A549 (cell line): ENCODE results near the gene DCHS2. TPM values are rescaled to one million over a fixed set of nuclear protein-coding genes. Genes with fewer than 3 reads are reported as not detected.

Experiments
- ATAC-seq, 2 experiments: fragments of 200-7000 bp in 1 of 2; fragments of >200 bp in 1 of 2; cut with Nextera tagmentation in 1 of 2; cut with Tn5 transposase in 1 of 2; 3 replicates each; pipeline versions ENCODE4 v1.8.0 to v1.9.1; 2018 to 2020; ENCODE audit warnings: mild to moderate bottlenecking in 1 of 2, moderate library complexity in 1 of 2
- CTCF ChIA-PET: fragments of 300-600 bp; sonication (Branson Sonifier 250); formaldehyde crosslinking; extraction: SDS; loops from one replicate; lab custom pipeline; 2021; ENCODE audit warnings: antibody characterized with exemption, inconsistent platforms; lab: Yijun Ruan, JAX
- POLR2A ChIA-PET: fragments of 350-600 bp; formaldehyde crosslinking; extraction: SDS; loops from one replicate; lab custom pipeline; 2021; ENCODE audit warnings: antibody characterized with exemption, inconsistent platforms; lab: Yijun Ruan, JAX
- DNase-seq, 2 experiments: peaks; one replicate each; pipeline versions ENCODE4 v3.0.0 to v3.0.0-alpha.2; 2011 to 2016; ENCODE audit warnings: low read depth in 1 of 2, low spot score in 1 of 2
- FAIRE-seq: peaks from 2 replicates; lab custom pipeline; 2011; peaks lifted over from hg19 to GRCh38; lab: Jason Lieb, UNC
- H3K27ac ChIP-seq, 2 experiments: fragments of >200 bp; sonication (Bioruptor Twin); formaldehyde crosslinking; 3 replicates each; pipeline ENCODE4 v1.5.1; 2016 to 2017
- H3K4me1 ChIP-seq: fragments of >200 bp; sonication (Bioruptor Twin); formaldehyde crosslinking; 3 replicates; pipeline ENCODE4 v1.6.1; 2016
- H3K4me2 ChIP-seq: fragments of >200 bp; sonication (Bioruptor Twin); formaldehyde crosslinking; 3 replicates; pipeline ENCODE4 v1.6.1; 2016
- H3K4me3 ChIP-seq: fragments of >200 bp; sonication (Bioruptor Twin); formaldehyde crosslinking; 3 replicates; pipeline ENCODE4 v1.5.1; 2016
- H3K9me3 ChIP-seq: fragments of >200 bp; sonication (Bioruptor Twin); formaldehyde crosslinking; 3 replicates; pipeline ENCODE4 v1.6.1; 2016
- CEBPB ChIP-seq, 2 experiments: fragments of >200 bp in 1 of 2; sonication (Bioruptor Twin) in 1 of 2; formaldehyde crosslinking in 1 of 2; IDR thresholded peaks; 2 replicates each; pipeline ENCODE4 v1.6.1; 2012 to 2016
- FOXS1 ChIP-seq: fragments of 250-450 bp; sonication (Bioruptor Pico); IDR thresholded peaks from 2 replicates; pipeline ENCODE4 v1.5.0; 2020; ENCODE audit warnings: mild to moderate bottlenecking, moderate library complexity
- HDAC2 ChIP-seq: fragments of 200-600 bp; sonication (generic); IDR thresholded peaks from 2 replicates; pipeline ENCODE4 v1.6.1; 2016
- HEYL ChIP-seq: fragments of 250-450 bp; sonication (Bioruptor Pico); IDR thresholded peaks from 2 replicates; pipeline ENCODE4 v1.8.0; 2021; ENCODE audit warnings: mild to moderate bottlenecking, moderate library complexity
- HOXA7 ChIP-seq: fragments of 250-450 bp; sonication (Bioruptor Pico); IDR thresholded peaks from 2 replicates; pipeline ENCODE4 v1.5.0; 2020; ENCODE audit warnings: mild to moderate bottlenecking, moderate library complexity
- HOXB13 ChIP-seq: fragments of 250-450 bp; sonication (Bioruptor Pico); IDR thresholded peaks from 2 replicates; pipeline ENCODE4 v1.5.0; 2020; ENCODE audit warnings: low read depth, mild to moderate bottlenecking, moderate library complexity
- KDM1A ChIP-seq: fragments of 200-600 bp; sonication (generic); IDR thresholded peaks from 2 replicates; pipeline ENCODE4 v1.6.1; 2016; ENCODE audit warnings: low read depth, mild to moderate bottlenecking
- NPAS2 ChIP-seq: fragments of 250-450 bp; sonication (Bioruptor Pico); IDR thresholded peaks from 2 replicates; pipeline ENCODE4 v1.8.0; 2022; ENCODE audit warnings: mild to moderate bottlenecking, moderate library complexity, borderline replicate concordance
- NR3C1 ChIP-seq: fragments of >200 bp; sonication (Bioruptor Twin); formaldehyde crosslinking; IDR thresholded peaks from 3 replicates; pipeline ENCODE4 v1.6.1; 2017
- PHF8 ChIP-seq: fragments of 200-600 bp; sonication (generic); IDR thresholded peaks from 2 replicates; pipeline ENCODE4 v1.6.1; 2016; ENCODE audit warnings: low read depth, mild to moderate bottlenecking, antibody characterized with exemption, moderate library complexity, borderline replicate concordance
- POLR2A ChIP-seq: IDR thresholded peaks from 2 replicates; pipeline ENCODE4 v1.6.1; 2012; ENCODE audit warnings: mild to moderate bottlenecking, low read length
- RCOR1 ChIP-seq: fragments of 150-350 bp; IDR thresholded peaks from 2 replicates; pipeline ENCODE4 v1.6.1; 2014; ENCODE audit warnings: antibody characterized with exemption, low read length, low read depth
- TFCP2L1 ChIP-seq: fragments of 250-450 bp; sonication (Bioruptor Pico); IDR thresholded peaks from 2 replicates; pipeline ENCODE4 v1.5.0; 2021; ENCODE audit warnings: mild to moderate bottlenecking
- TP53 ChIP-seq: fragments of 250-450 bp; sonication (Bioruptor Pico); IDR thresholded peaks from 2 replicates; pipeline ENCODE4 v1.5.0; 2021; ENCODE audit warnings: mild to moderate bottlenecking, moderate library complexity
- ZFP36 ChIP-seq: fragments of 450-650 bp; IDR thresholded peaks from 2 replicates; pipeline ENCODE4 v1.6.1; 2014; ENCODE audit warnings: borderline replicate concordance; ENCODE audit not compliant: partially characterized antibody
- ZNF302 ChIP-seq: fragments of 250-450 bp; sonication (Bioruptor Pico); IDR thresholded peaks from 2 replicates; pipeline ENCODE4 v1.9.0; 2021; ENCODE audit warnings: inconsistent platforms, mild to moderate bottlenecking, moderate library complexity
- ZSCAN20 ChIP-seq: fragments of 250-450 bp; sonication (Bioruptor Pico); IDR thresholded peaks from 2 replicates; pipeline ENCODE4 v1.8.0; 2022; ENCODE audit warnings: mild to moderate bottlenecking, moderate library complexity
- WGBS: methylation state at CpG from one replicate; pipeline ENCODE4 v1.1.6; 2017; ENCODE audit errors: missing lambda C conversion rate; 5-methylcytosine and 5-hydroxymethylcytosine counted together
- polyA plus RNA-seq, 4 experiments: library from polyadenylated mRNA; depleted of rRNA in 3 of 4; stranded (reverse); fragments of >200 nt; fragmentation: RNase III in 1 of 4; extraction: RNeasy Plus Mini Kit Qiagen cat#74134 plus additional on column Dnase treatment in 1 of 4; gene quantifications; 2 replicates in 3 of 4; 3 replicates in 1 of 4; pipeline ENCODE4 v1.2.3, GENCODE V29; 2011 to 2017
- TF ChIP-seq, protein P1 (sequence below): fragments of 200-600 bp; sonication (generic); IDR thresholded peaks from 2 replicates; pipeline ENCODE4 v1.6.1; 2016; ENCODE audit warnings: antibody characterized with exemption, mild to moderate bottlenecking, moderate library complexity
- TF ChIP-seq, protein P2 (sequence below): fragments of >200 bp; sonication (Bioruptor Twin); formaldehyde crosslinking; IDR thresholded peaks from 3 replicates; pipeline ENCODE4 v1.6.1; 2016
- TF ChIP-seq, protein P3 (sequence below): fragments of 250-450 bp; sonication (Bioruptor Pico); IDR thresholded peaks from 2 replicates; pipeline ENCODE4 v1.5.0; 2021; ENCODE audit warnings: mild to moderate bottlenecking, moderate library complexity, borderline replicate concordance

Gene DCHS2
- polyA plus RNA-seq, 2 of the 4 experiments (the other 2 are of a cell fraction), result 0.06 TPM; not detected in 1

GRCh38 chr4:154495867-154496266, 4.3 kb upstream of the DCHS2 start:
- CTCF ChIA-PET, result interaction anchor here (0.6 to 1.3 kb wide), 3 partner anchors 12 to 123 kb away, joined by 3 to 5 read pairs (median 4); no protein-coding TSS in a partner anchor
- FAIRE-seq (no peak), ATAC-seq (no peak), DNase-seq (no peak)
- WGBS, result 24% methylated on average over 2 of the region's 2 CpGs
- POLR2A ChIA-PET, result no interaction called here
- Histone ChIP-seq H3K4me2 (no peak overlapping the region), H3K9me3 (no peaks in the 10 kb centered on the region), H3K27ac (no peak overlapping the region), H3K4me3 (no peak overlapping the region), H3K4me1 (no peaks in the 10 kb centered on the region)
- no peak for TF ChIP-seq NPAS2 (CRISPR knock-in tag)
- TF ChIP-seq TP53 (CRISPR knock-in tag), result no peak
- TF ChIP-seq HEYL (CRISPR knock-in tag), result no peak
- no peak for TF ChIP-seq NR3C1

DNA sequence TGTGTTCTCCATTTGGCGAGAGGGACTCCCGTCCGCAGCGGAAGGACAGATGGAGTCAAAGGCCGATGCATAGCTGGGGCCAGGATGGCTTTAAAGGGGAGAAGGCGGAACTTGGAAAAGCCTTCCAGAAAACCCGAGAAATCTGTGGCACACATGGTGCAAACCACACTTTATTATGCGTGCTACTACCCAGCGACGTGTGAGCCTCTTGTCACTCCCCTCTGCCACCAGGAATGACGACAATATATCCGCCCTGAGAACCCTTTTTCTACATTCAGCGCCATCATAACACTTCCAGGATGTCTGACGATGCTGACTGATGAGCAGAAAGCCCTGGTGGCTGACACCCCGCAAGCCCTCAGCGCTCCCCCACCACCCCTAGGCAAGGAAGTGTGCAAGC, 689 bp upstream of the DCHS2 start:
- no peak for ATAC-seq
- ChIA-PET CTCF (no interaction called here), POLR2A (no interaction called here)
- WGBS, result 78% methylated on average over 16 of the region's 16 CpGs
- no peak for TF ChIP-seq ZSCAN20 (CRISPR knock-in tag)
- TF ChIP-seq, protein P1, sequence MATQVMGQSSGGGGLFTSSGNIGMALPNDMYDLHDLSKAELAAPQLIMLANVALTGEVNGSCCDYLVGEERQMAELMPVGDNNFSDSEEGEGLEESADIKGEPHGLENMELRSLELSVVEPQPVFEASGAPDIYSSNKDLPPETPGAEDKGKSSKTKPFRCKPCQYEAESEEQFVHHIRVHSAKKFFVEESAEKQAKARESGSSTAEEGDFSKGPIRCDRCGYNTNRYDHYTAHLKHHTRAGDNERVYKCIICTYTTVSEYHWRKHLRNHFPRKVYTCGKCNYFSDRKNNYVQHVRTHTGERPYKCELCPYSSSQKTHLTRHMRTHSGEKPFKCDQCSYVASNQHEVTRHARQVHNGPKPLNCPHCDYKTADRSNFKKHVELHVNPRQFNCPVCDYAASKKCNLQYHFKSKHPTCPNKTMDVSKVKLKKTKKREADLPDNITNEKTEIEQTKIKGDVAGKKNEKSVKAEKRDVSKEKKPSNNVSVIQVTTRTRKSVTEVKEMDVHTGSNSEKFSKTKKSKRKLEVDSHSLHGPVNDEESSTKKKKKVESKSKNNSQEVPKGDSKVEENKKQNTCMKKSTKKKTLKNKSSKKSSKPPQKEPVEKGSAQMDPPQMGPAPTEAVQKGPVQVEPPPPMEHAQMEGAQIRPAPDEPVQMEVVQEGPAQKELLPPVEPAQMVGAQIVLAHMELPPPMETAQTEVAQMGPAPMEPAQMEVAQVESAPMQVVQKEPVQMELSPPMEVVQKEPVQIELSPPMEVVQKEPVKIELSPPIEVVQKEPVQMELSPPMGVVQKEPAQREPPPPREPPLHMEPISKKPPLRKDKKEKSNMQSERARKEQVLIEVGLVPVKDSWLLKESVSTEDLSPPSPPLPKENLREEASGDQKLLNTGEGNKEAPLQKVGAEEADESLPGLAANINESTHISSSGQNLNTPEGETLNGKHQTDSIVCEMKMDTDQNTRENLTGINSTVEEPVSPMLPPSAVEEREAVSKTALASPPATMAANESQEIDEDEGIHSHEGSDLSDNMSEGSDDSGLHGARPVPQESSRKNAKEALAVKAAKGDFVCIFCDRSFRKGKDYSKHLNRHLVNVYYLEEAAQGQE, result no peak
- TF ChIP-seq HEYL (CRISPR knock-in tag), result no peak
- TF ChIP-seq, protein P2, sequence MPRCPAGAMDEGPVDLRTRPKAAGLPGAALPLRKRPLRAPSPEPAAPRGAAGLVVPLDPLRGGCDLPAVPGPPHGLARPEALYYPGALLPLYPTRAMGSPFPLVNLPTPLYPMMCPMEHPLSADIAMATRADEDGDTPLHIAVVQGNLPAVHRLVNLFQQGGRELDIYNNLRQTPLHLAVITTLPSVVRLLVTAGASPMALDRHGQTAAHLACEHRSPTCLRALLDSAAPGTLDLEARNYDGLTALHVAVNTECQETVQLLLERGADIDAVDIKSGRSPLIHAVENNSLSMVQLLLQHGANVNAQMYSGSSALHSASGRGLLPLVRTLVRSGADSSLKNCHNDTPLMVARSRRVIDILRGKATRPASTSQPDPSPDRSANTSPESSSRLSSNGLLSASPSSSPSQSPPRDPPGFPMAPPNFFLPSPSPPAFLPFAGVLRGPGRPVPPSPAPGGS, result no peak
- TF ChIP-seq POLR2A, result no peak
- no peak for TF ChIP-seq HOXA7 (CRISPR knock-in tag)
- no peak for TF ChIP-seq HOXB13 (CRISPR knock-in tag)
- TF ChIP-seq RCOR1, result no peak
- Histone ChIP-seq H3K4me1 (no peaks in the 10 kb centered on the region), H3K9me3 (no peaks in the 10 kb centered on the region), H3K4me2 (peak overlapping the region; percentile 90), H3K4me3 (peak overlapping the region; percentile 41; the same call in 2 of the 3 replicates), H3K27ac (no peak overlapping the region)
- DNase-seq, result no peak
- FAIRE-seq, result no peak

DNA sequence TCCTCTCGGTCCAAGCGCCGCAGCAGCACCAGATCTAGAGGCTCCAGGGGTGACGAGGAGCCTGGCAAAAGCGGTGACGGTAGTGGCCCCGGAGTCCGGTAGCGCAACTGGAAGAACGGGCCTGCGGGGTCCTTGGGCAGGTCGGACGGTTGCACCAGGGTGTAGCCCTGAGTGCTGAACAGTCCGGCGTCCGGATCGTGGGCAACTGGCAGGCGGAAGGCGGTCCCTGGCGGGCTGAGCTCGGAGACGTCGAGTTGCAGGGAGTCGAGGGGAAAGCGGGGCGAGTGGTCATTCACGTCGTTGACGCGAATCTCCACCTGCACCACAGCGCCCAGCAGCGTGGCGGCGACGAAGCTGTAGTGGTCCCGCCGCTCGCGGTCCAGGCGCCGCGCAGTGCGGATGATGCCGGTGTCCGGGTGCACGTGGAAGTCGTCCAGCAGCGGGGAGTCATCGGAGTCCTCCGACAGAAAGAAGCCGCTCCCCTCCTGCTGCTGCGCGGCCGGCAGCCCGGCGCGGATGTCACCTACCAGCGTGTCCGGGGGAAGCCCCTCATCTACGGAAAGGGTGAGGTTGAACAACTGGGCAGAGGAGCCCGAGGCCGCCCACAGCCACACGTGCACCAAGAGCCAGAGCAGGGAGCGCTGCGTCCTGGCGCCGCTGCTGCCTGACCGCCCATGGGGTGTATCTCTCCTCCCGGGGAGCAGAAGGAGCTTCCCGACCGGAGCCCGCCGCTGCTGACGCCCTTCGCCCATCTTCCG, 837 bp downstream of the DCHS2 start:
- ATAC-seq (peak; percentile 14 to 72; a peak in 5 of 6 replicates), DNase-seq (peak in 1 of 2 experiments; percentile 17), FAIRE-seq (no peak)
- Histone ChIP-seq H3K9me3 (no peaks in the 10 kb centered on the region), H3K27ac (no peak overlapping the region), H3K4me1 (no peaks in the 10 kb centered on the region), H3K4me2 (peak overlapping the region; percentile 90), H3K4me3 (peak overlapping the region; percentile 41)
- POLR2A ChIA-PET, result no interaction called here
- 91% methylated on average over 13 of the region's 76 CpGs for WGBS
- CTCF ChIA-PET, result interaction anchor here (0.6 to 0.9 kb wide), 2 partner anchors 12 to 111 kb away, joined by 3 read pairs; no protein-coding TSS in a partner anchor
- TF ChIP-seq TFCP2L1 (no peak), HDAC2 (no peak), KDM1A (no peak), CEBPB (IDR thresholded peaks at IDR 0.05) (no peak), ZNF302 (CRISPR knock-in tag) (no peak), ZFP36 (no peak), HOXB13 (CRISPR knock-in tag) (no peak), FOXS1 (CRISPR knock-in tag) (no peak), PHF8 (no peak)
- TF ChIP-seq, protein P1, result no peak
- TF ChIP-seq, protein P3, sequence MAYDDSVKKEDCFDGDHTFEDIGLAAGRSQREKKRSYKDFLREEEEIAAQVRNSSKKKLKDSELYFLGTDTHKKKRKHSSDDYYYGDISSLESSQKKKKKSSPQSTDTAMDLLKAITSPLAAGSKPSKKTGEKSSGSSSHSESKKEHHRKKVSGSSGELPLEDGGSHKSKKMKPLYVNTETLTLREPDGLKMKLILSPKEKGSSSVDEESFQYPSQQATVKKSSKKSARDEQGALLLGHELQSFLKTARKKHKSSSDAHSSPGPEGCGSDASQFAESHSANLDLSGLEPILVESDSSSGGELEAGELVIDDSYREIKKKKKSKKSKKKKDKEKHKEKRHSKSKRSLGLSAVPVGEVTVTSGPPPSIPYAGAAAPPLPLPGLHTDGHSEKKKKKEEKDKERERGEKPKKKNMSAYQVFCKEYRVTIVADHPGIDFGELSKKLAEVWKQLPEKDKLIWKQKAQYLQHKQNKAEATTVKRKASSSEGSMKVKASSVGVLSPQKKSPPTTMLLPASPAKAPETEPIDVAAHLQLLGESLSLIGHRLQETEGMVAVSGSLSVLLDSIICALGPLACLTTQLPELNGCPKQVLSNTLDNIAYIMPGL (CRISPR knock-in tag), result no peak
- TF ChIP-seq, protein P2, result no peak
